ENCODE measurements around the gene POLR3C.
"Not testable (repeated sequence)": the region's sequence is repeated elsewhere in the genome, so short reads cannot be mapped to it uniquely, and the experiment has no call there.

The POLR3C gene

GRCh38 chr1:145828367-145829026 lies 4.5 kb downstream of the POLR3C start:
- no peaks in the 10 kb centered on the region for H3K27me3 ChIP-seq (replicated peaks; ENCODE audit: control insufficient read depth, insufficient read depth, low read length)
- H3K4me3 ChIP-seq (replicated peaks; ENCODE audit: low read depth, low read length): no peak overlapping the region
- peaks cover 20% of the 10 kb centered on the region for H3K36me3 ChIP-seq (ENCODE audit: control insufficient read depth, insufficient read depth, low read length)
- TF ChIP-seq CTCF (IDR thresholded peaks at IDR 0.05; ENCODE audit: insufficient read depth, low read length, poor library complexity, severe bottlenecking): no peak
- peak; percentile 42 for DNase-seq (ENCODE audit: extremely low read depth, insufficient read length)

GRCh38 chr1:145830810-145831209 lies 6.8 kb downstream of the POLR3C start:
- not testable (repeated sequence) for H3K4me3 ChIP-seq (replicated peaks; ENCODE audit: low read depth, low read length); DNase-seq (ENCODE audit: extremely low read depth, insufficient read length); H3K27me3 ChIP-seq (replicated peaks; ENCODE audit: control insufficient read depth, insufficient read depth, low read length)
- H3K36me3 ChIP-seq (ENCODE audit: control insufficient read depth, insufficient read depth, low read length): peaks cover 26% of the 10 kb centered on the region

GRCh38 chr1:145837656-145838055 lies 13.7 kb downstream of the POLR3C start:
- H3K4me3 ChIP-seq (replicated peaks; ENCODE audit: low read depth, low read length): no peak overlapping the region
- peaks cover 20% of the 10 kb centered on the region for H3K36me3 ChIP-seq (ENCODE audit: control insufficient read depth, insufficient read depth, low read length)
- no peak for DNase-seq (ENCODE audit: extremely low read depth, insufficient read length)
- TF ChIP-seq CTCF (IDR thresholded peaks at IDR 0.05; ENCODE audit: insufficient read depth, low read length, poor library complexity, severe bottlenecking): no peak
- H3K27me3 ChIP-seq (replicated peaks; ENCODE audit: control insufficient read depth, insufficient read depth, low read length): no peaks in the 10 kb centered on the region

GRCh38 chr1:145843031-145843430 lies 19.0 kb downstream of the POLR3C start:
- no peaks in the 10 kb centered on the region for H3K27me3 ChIP-seq (replicated peaks; ENCODE audit: control insufficient read depth, insufficient read depth, low read length)
- DNase-seq (ENCODE audit: extremely low read depth, insufficient read length): no peak
- no peak for TF ChIP-seq CTCF (IDR thresholded peaks at IDR 0.05; ENCODE audit: insufficient read depth, low read length, poor library complexity, severe bottlenecking)
- peaks cover 8% of the 10 kb centered on the region for H3K36me3 ChIP-seq (ENCODE audit: control insufficient read depth, insufficient read depth, low read length)
- H3K4me3 ChIP-seq (replicated peaks; ENCODE audit: low read depth, low read length): no peak overlapping the region

- H3K36me3 ChIP-seq (ENCODE audit: control insufficient read depth, insufficient read depth, low read length): peaks cover 13% of the 10 kb centered on the region
- no peak for TF ChIP-seq CTCF (IDR thresholded peaks at IDR 0.05; ENCODE audit: insufficient read depth, low read length, poor library complexity, severe bottlenecking)
- no peak for DNase-seq (ENCODE audit: extremely low read depth, insufficient read length)
These were observed 21.1 kb downstream of the POLR3C start for GRCh38 chr1:145845144-145845513.

GRCh38 chr1:145845514-145846161 lies 21.6 kb downstream of the POLR3C start, which contains the start of gene NUDT17:
TSS of gene NUDT17 (plus strand) at chr1:145845630. CDS start at chr1:145845641, 11 bp downstream.
- TF ChIP-seq CTCF (IDR thresholded peaks at IDR 0.05; ENCODE audit: insufficient read depth, low read length, poor library complexity, severe bottlenecking): peak; percentile 99
- H3K27me3 ChIP-seq (replicated peaks; ENCODE audit: control insufficient read depth, insufficient read depth, low read length): no peaks in the 10 kb centered on the region
- peaks cover 17% of the 10 kb centered on the region for H3K36me3 ChIP-seq (ENCODE audit: control insufficient read depth, insufficient read depth, low read length)
- peak; percentile 85 for DNase-seq (ENCODE audit: extremely low read depth, insufficient read length)
- H3K4me3 ChIP-seq (replicated peaks; ENCODE audit: low read depth, low read length): peak within 1 kb of the TSS; percentile 68

More at GRCh38 chr1:145845144-145845513, 21.1 kb downstream of the POLR3C start:
- H3K4me3 ChIP-seq (replicated peaks; ENCODE audit: low read depth, low read length): peak overlapping the region; percentile 68
- H3K27me3 ChIP-seq (replicated peaks; ENCODE audit: control insufficient read depth, insufficient read depth, low read length): no peaks in the 10 kb centered on the region

Data from GM06990 (cell line).